GM18498 (cell line): ENCODE measurements around the gene CYP4B1.
"Not testable (repeated sequence)": the region's sequence is repeated elsewhere in the genome, so short reads cannot be mapped to it uniquely, and the experiment has no call there.

Experiments
- ATAC-seq: cut with Tn5 transposase; IDR thresholded peaks from one replicate; pipeline ENCODE4 v1.9.1; 2021; ENCODE audit warnings: mild to moderate bottlenecking, moderate library complexity; ENCODE audit not compliant: unreplicated experiment

Gene CYP4B1

GRCh38 chr1:46798810-46799209 lies at the start of gene CYP4B1:
CYP4B1 (plus strand) TSS chr1:46799046; CDS start chr1:46799082, 36 bp downstream.
- ATAC-seq = no peak

DNA sequence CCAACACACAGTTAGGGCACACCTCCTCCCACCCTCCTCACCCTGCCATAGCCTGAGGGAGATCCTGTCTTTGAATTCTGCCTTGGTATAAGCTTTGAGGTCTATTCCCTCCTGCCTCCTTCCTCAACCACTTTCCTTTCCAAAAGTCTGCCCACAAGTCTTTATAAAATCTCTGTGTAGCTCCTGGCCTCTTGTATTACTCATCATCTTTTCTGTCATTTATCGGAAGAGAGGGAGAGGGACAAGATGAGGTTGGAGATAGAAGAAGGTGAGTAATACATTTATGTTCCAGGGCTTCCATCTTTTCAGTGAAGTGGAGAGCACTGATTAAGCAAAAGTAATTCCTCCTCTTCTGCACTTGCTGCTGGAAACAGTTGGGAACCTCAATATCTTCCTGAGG lies 49.4 kb upstream of the CYP4B1 start:
- ATAC-seq = no peak

GRCh38 chr1:46749921-46750404 lies 48.9 kb upstream of the CYP4B1 start:
- no peak for ATAC-seq

DNA sequence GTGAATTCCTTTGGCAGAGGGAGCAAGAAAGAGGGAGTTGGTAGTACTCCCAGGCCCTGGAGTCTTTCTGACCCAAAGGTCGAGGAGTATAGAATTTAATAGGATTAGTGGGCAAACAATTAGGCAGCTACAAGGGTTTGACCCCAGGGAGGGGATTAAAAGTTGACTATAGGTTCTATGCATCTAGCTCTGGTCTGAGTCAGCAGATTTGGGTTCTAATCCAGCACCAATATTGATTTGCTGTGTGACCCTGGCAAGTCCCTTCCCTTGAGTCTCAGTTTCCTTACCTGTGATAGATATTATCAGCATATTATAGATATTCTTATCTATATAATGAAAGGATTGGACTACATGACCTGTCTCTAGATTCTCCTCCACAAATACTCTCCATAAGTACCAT lies 44.9 kb upstream of the CYP4B1 start:
- ATAC-seq = no peak

DNA sequence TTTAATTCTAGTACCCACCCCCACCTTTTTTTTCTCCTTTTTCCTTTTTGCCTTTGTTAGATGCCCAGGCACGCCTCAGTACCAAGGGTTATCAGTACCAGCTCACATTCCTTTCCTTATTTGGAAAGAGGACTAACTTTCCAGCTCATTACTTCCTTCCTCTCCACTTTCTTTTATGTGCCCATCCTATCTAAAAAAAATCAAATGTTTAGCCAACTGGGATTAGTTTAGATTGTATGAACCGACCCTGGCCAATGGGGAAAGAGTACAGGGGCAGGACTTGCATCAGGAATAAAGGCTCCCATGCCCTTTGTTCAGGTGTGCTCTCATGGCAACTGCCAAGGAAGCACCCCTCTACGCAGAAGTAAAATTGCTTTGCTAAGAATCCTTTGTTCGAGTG lies 44.1 kb upstream of the CYP4B1 start:
- ATAC-seq = not testable (repeated sequence)

GRCh38 chr1:46755121-46755520 lies 43.7 kb upstream of the CYP4B1 start:
- ATAC-seq = no peak

DNA sequence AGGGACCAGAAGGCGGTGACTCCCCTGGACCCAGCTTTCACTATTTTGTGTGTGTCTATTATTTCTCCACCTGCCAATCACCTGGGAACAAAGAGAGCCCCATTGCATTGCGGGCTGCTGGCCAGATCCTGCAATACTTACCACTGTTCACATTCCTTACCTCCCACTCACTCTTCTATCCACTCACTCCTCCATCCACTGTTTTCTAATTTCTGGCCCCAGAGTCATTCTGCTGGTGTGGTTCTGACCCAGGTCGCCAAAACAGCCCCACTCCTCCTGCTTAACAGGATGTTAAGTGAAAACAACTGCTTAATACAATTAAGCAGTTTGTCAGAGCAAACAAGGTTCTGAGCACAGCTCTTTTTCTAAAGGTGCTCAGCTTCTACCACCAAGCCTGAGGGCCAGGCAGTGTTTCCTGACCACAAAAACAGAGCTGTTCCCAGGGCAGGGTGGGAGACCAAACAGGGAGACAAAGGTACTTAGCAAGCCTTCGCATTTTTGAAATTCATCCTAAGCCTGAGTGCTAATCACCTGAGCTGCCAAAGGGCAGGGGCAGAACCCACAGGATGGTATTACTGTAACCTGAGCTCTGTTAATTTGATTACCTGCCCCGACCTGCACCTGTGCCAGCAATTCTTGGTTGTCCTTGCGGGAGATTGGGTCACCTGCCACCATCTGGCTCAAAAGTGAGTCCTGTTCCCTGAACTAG lies 41.4 kb upstream of the CYP4B1 start:
- no peak for ATAC-seq

DNA sequence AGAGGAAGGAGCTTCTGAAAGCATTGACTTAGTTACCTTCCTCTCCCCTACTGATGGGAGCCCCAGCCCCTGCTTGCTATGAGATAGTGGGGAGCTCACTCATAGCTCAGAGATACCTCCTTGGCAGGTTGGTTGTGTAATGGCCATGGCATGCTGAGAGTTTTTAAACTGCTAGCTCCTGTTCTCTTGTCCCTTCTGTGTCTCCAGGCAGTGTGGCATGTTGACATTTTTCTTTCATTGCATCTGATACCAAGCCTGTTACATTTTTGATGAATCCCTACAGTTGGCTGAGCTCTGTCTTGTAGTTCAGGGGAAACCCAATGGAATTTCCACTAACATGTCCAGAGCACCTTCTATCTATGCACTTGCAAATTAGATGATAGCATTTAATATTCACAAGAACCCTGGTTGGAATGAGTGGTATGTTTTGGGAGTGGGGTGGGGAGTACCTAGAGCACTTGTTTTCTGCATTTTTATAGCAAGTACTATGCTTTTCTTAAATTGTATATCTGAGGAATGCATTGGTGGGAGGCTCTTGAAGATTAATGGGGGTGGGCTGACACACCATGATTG lies 40.8 kb upstream of the CYP4B1 start:
- no peak for ATAC-seq

DNA sequence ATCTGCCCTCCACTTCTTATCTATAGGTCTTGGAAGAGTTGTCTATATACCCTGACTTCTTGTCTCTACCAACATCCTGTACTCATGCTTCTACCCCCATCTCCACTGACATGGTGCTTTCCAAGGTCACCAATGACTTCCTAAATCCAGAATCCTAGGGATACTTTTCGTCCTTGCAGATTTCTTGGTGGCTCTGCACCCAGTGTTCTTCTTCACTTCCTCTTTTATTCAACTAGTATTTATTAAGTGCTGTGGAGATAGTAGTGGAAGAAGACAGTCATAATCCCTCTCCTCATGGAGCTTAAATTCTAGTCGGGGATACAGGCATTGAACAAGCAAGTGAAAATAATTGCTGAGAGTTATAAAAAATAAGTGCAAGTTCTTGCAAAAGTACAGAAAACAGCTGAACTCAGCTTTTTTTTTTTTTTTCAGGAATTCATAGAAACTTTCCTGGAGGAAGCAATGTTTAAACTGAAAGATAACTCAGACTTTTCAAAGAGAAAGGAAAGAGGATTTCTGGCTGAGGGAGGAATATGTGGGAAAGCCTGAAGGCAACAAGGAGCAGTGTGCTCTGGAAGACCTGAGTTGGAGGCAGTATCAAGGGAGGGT lies 38.2 kb upstream of the CYP4B1 start:
- ATAC-seq = no peak

GRCh38 chr1:46761740-46762139 lies 37.1 kb upstream of the CYP4B1 start:
- no peak for ATAC-seq

- ATAC-seq = no peak
Observed at GRCh38 chr1:46764402-46764801, 34.4 kb upstream of the CYP4B1 start.

GRCh38 chr1:46767649-46768282 lies 31.1 kb upstream of the CYP4B1 start:
- ATAC-seq = no peak

- ATAC-seq = no peak
Observed at GRCh38 chr1:46768445-46768844, 30.4 kb upstream of the CYP4B1 start.

GRCh38 chr1:46769028-46769740 lies 29.7 kb upstream of the CYP4B1 start:
- ATAC-seq = no peak

DNA sequence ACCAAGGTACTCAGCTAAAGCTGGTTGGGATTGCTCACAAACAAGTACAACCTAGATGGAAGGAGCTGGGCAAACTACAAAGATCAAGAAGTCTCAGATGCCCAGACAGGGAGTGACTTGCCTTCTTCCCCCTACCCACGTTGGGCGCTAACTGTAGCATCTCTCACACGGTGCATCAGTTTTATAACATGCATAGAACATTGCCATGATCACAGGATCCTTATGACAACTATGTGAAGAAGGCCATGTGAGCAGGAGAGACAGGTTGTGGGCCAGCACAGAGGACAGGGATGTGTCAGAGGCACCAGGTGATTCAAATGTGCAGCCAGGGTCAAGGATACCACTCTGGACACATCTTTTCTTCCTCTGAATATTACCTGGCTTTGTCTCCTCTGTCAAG lies 28.3 kb upstream of the CYP4B1 start:
- no peak for ATAC-seq

- no peak for ATAC-seq
Observed at GRCh38 chr1:46772571-46772970, 26.3 kb upstream of the CYP4B1 start.

GRCh38 chr1:46774297-46774696 lies 24.5 kb upstream of the CYP4B1 start:
- ATAC-seq = no peak

- ATAC-seq = not testable (repeated sequence)
Observed at GRCh38 chr1:46778456-46778855, 20.4 kb upstream of the CYP4B1 start.

GRCh38 chr1:46784666-46785065 lies 14.2 kb upstream of the CYP4B1 start:
- no peak for ATAC-seq

DNA sequence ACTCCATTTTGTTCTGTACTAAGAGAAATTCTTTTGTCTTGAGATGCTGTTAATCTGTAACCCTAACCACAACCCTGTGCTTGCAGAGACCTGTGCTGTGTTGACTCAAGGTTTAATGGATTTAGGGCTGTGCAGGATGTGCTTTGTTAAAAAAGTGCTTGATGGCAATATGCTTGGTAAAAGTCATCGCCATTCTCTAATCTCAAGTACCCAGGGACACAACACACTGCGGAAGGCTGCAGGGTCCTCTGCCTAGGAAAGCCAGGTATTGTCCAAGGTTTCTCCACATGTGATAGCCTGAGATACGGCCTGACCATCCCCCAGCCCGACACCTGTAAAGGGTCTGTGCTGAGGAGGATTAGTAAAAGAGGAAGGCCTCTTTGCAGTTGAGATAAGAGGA lies 10.2 kb upstream of the CYP4B1 start:
- not testable (repeated sequence) for ATAC-seq

GRCh38 chr1:46790446-46791101 lies 8.3 kb upstream of the CYP4B1 start:
- no peak for ATAC-seq
